GM21529 (cell line): ENCODE data around the gene FBXO11.

Experiments
- ATAC-seq: cut with Tn5 transposase; IDR thresholded peaks from one replicate; pipeline ENCODE4 v1.9.1; 2021; ENCODE audit not compliant: unreplicated experiment

FBXO11 gene

GRCh38 chr2:47741101-47741500 lies 165.2 kb downstream of the FBXO11 start:
- ATAC-seq = no peak
